OCI-LY1 (cell line): ENCODE data around the gene NDFIP2.

Experiments
- H2AFZ ChIP-seq: fragments of 200-600 bp; sonication (generic), shearing (Covaris generic); 2 replicates; pipeline ENCODE4 v1.6.0; 2014; ENCODE audit warnings: antibody characterized with exemption, mild to moderate bottlenecking, low read length
- H3F3A ChIP-seq: fragments of 200-600 bp; sonication (generic), shearing (Covaris generic); 2 replicates; pipeline ENCODE4 v1.6.0; 2014; ENCODE audit warnings: mild to moderate bottlenecking, antibody characterized with exemption, low read length, moderate library complexity; ENCODE audit not compliant: insufficient read depth
- H3K27ac ChIP-seq: fragments of 200-600 bp; sonication (generic); 2 replicates; pipeline ENCODE4 v1.5.1; 2014; ENCODE audit warnings: low read length, mixed run types, mild to moderate bottlenecking, low read depth; ENCODE audit not compliant: poor library complexity, severe bottlenecking
- H3K27me3 ChIP-seq: fragments of 200-600 bp; sonication (generic); 2 replicates; pipeline ENCODE4 v1.6.0; 2014; ENCODE audit warnings: antibody characterized with exemption, mild to moderate bottlenecking, low read length, moderate library complexity; ENCODE audit not compliant: insufficient read depth
- H3K36me3 ChIP-seq: fragments of 200-600 bp; sonication (generic); 2 replicates; pipeline ENCODE4 v1.6.1; 2014; ENCODE audit warnings: mild to moderate bottlenecking, antibody characterized with exemption, low read length, moderate library complexity, mixed read lengths; ENCODE audit not compliant: insufficient read depth
- H3K4me1 ChIP-seq: fragments of 200-600 bp; sonication (generic); 2 replicates; pipeline ENCODE4 v1.5.1; 2014; ENCODE audit warnings: mild to moderate bottlenecking, low read length, moderate library complexity; ENCODE audit not compliant: insufficient read depth, severe bottlenecking
- H3K4me2 ChIP-seq: fragments of 200-600 bp; sonication (generic), shearing (Covaris generic); 2 replicates; pipeline ENCODE4 v1.6.1; 2014; ENCODE audit warnings: low read length
- H3K4me3 ChIP-seq: fragments of 200-600 bp; sonication (generic); 2 replicates; pipeline ENCODE4 v1.5.1; 2014; ENCODE audit warnings: low read length, low read depth, mild to moderate bottlenecking, mixed read lengths; ENCODE audit not compliant: poor library complexity, severe bottlenecking
- H3K79me2 ChIP-seq: fragments of 200-600 bp; shearing (Covaris generic); 2 replicates; pipeline ENCODE4 v1.6.1; 2016; ENCODE audit warnings: mixed run types, low read length, mixed read lengths; ENCODE audit not compliant: insufficient read depth
- H3K9ac ChIP-seq: fragments of 200-600 bp; sonication (generic), shearing (Covaris generic); 2 replicates; pipeline ENCODE4 v1.6.1; 2014; ENCODE audit warnings: mild to moderate bottlenecking, low read length, mixed read lengths
- H3K9me2 ChIP-seq: fragments of 200-600 bp; sonication (generic), shearing (Covaris generic); 2 replicates; pipeline ENCODE4 v1.6.1; 2014; ENCODE audit warnings: low read depth, mild to moderate bottlenecking, low read length, mixed read lengths
- H3K9me3 ChIP-seq: fragments of 200-600 bp; shearing (Covaris generic); 2 replicates; pipeline ENCODE4 v1.6.1; 2014; ENCODE audit warnings: low read length, mixed read lengths
- H4K20me1 ChIP-seq: fragments of 200-600 bp; sonication (generic), shearing (Covaris generic); 2 replicates; pipeline ENCODE4 v1.6.0; 2016; ENCODE audit warnings: mild to moderate bottlenecking, low read length; ENCODE audit not compliant: insufficient read depth
- CTCF ChIP-seq: fragments of 200-600 bp; sonication (generic), shearing (Covaris generic); IDR thresholded peaks from 2 replicates; pipeline ENCODE4 v1.5.1; 2017; ENCODE audit warnings: mild to moderate bottlenecking, antibody characterized with exemption, low read length, moderate library complexity, mixed read lengths
- EZH2 ChIP-seq: fragments of 200-600 bp; sonication (generic), shearing (Covaris generic); IDR thresholded peaks from 2 replicates; pipeline ENCODE4 v1.8.0; 2017; ENCODE audit warnings: borderline replicate concordance, mixed run types, mild to moderate bottlenecking, antibody characterized with exemption, low read length, moderate library complexity, mixed read lengths

The NDFIP2 gene

DNA sequence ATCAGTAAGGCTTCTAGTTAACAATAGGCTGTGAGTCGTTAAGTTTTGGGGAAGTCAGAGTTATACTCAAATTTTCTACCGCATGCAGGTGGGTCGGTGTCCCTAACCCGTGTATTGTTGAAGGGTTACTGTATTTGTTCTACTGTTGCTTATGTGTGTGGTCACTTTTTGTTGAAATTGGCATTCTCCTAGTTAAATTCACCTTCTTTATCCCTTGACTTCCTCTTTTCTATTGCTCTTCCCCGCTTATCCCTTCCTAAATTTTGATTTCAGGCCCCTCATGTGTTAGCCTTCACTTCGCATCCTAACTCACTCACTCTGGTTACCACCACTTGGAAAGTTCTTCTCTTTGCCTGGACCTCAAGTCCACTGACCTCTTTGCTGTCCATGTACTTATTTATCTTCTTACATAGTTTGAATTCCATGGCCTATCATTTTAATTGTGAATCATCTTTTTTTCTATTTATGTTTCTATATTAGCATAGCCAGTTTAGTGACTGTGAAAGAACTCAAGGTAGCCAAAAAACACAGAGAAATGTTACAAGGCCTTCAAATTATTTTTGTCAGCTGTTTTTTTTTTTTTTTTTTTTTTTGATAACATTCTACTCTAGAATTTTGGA is 52.9 kb downstream of the NDFIP2 start:
- Histone ChIP-seq H3K9me2 (no peaks in the 10 kb centered on the region), H3K9ac (no peak overlapping the region), H3K4me2 (no peak overlapping the region), H3K79me2 (no peaks in the 10 kb centered on the region), H3K4me1 (no peaks in the 10 kb centered on the region), H3K27ac (no peak overlapping the region), H3K36me3 (peaks cover 3% of the 10 kb centered on the region; the same call in 1 of the 2 replicates), H3K27me3 (no peaks in the 10 kb centered on the region), H2AFZ (no peak overlapping the region), H3K9me3 (no peaks in the 10 kb centered on the region), H4K20me1 (no peaks in the 10 kb centered on the region), H3K4me3 (no peak overlapping the region), H3F3A (no peaks in the 10 kb centered on the region)
- TF ChIP-seq EZH2 (no peak), CTCF (no peak)

DNA sequence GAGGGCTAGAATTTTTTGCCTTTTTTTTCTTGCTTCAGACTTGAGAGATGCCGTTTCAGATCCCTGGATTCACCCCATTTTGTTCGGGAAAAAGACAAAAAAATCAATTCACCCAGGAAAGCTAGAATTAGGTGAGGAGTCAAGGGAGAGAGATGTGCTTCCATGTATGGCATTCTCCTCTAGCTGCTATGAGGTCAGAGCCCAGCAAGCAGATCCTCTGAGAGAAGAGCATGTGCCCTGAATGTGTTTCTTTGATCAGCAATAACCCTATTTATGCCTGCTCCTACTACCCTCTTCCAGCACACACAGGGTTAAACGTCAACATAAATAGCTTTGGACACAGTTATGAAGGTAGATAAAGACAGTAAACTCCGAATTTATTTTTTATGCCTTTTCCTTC is 53.6 kb downstream of the NDFIP2 start:
- Histone ChIP-seq H3K9ac (no peak overlapping the region), H3K4me2 (no peak overlapping the region), H3K79me2 (no peaks in the 10 kb centered on the region), H3K27ac (no peak overlapping the region), H3K4me1 (no peaks in the 10 kb centered on the region), H2AFZ (no peak overlapping the region), H3K9me3 (no peaks in the 10 kb centered on the region), H3K36me3 (peaks cover under 1% of the 10 kb centered on the region; the same call in 1 of the 2 replicates), H3K27me3 (no peaks in the 10 kb centered on the region), H3F3A (no peaks in the 10 kb centered on the region), H4K20me1 (no peaks in the 10 kb centered on the region), H3K4me3 (no peak overlapping the region), H3K9me2 (no peaks in the 10 kb centered on the region)
- TF ChIP-seq CTCF: no peak
- TF ChIP-seq EZH2: no peak

DNA sequence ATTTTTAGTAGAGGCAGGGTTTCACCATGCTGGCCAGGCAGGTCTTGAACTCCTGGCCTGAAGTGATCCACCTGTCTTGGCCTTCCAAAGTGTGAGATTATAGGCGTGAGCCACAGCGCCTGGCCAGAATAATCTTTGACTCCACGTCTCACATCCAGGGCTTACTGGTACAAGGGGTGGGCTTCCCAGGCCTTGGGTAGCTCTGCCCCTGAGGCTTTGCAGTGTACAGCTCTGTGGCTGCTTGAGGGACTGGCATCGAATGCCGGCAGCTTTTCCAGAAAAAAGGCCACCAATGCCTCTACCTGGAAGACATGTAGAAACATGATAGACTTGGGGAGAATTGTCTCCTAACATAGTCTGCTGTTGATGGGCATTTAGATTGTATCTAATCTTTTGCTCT is 57.8 kb downstream of the NDFIP2 start:
- Histone ChIP-seq H2AFZ (no peak overlapping the region), H3F3A (no peaks in the 10 kb centered on the region), H3K27me3 (no peaks in the 10 kb centered on the region), H3K79me2 (no peaks in the 10 kb centered on the region), H3K4me3 (no peak overlapping the region), H3K4me1 (no peaks in the 10 kb centered on the region), H3K36me3 (no peaks in the 10 kb centered on the region; the same call in 1 of the 2 replicates), H3K9me3 (no peaks in the 10 kb centered on the region), H3K9ac (no peak overlapping the region), H3K27ac (no peak overlapping the region), H4K20me1 (no peaks in the 10 kb centered on the region), H3K9me2 (no peaks in the 10 kb centered on the region), H3K4me2 (no peak overlapping the region)
- TF ChIP-seq CTCF (no peak), EZH2 (no peak)
